NB4 (cell line): Measurements from ENCODE around the gene MAN2A1.

Source experiments
- DNase-seq: peaks from one replicate; pipeline ENCODE4 v3.0.0; 2010; ENCODE audit warnings: low read depth
- H3K4me3 ChIP-seq: one replicate; pipeline ENCODE4 v1.5.1; 2011; ENCODE audit warnings: mild to moderate bottlenecking, low read depth, low read length, moderate library complexity
- CTCF ChIP-seq: IDR thresholded peaks from one replicate; pipeline ENCODE4 v1.5.1; 2012; ENCODE audit warnings: low read depth, low read length
- MAX ChIP-seq: IDR thresholded peaks from 2 replicates; pipeline ENCODE4 v1.6.1; 2011; ENCODE audit warnings: low read depth, low read length
- MYC ChIP-seq: IDR thresholded peaks from 2 replicates; pipeline ENCODE4 v1.6.1; 2011; ENCODE audit warnings: low read depth, low read length
- POLR2A ChIP-seq: IDR thresholded peaks from 2 replicates; pipeline ENCODE4 v1.6.1; 2011; ENCODE audit warnings: mild to moderate bottlenecking; ENCODE audit not compliant: insufficient read length; ENCODE audit errors: extremely low read depth

The MAN2A1 gene

GRCh38 chr5:109668668-109669422 lies 20.9 kb upstream of the MAN2A1 start:
- no peak for TF ChIP-seq POLR2A
- TF ChIP-seq MYC: no peak
- no peak for TF ChIP-seq CTCF
- TF ChIP-seq MAX: no peak
- no peak overlapping the region for H3K4me3 ChIP-seq
- DNase-seq: no peak

- TF ChIP-seq MAX (no peak), POLR2A (no peak), MYC (no peak), CTCF (no peak)
- no peak overlapping the region for H3K4me3 ChIP-seq
- DNase-seq: no peak
These were observed 19.6 kb upstream of the MAN2A1 start for GRCh38 chr5:109669991-109670706.

GRCh38 chr5:109671136-109671535 lies 18.6 kb upstream of the MAN2A1 start:
- DNase-seq: no peak
- no peak overlapping the region for H3K4me3 ChIP-seq
- TF ChIP-seq MAX: no peak
- no peak for TF ChIP-seq POLR2A
- no peak for TF ChIP-seq MYC
- no peak for TF ChIP-seq CTCF

- DNase-seq: no peak
- no peak overlapping the region for H3K4me3 ChIP-seq
- TF ChIP-seq POLR2A: no peak
- TF ChIP-seq CTCF: no peak
- no peak for TF ChIP-seq MAX
- TF ChIP-seq MYC: no peak
These were observed 15.1 kb upstream of the MAN2A1 start for GRCh38 chr5:109674596-109674995.

GRCh38 chr5:109676920-109677319 lies 12.8 kb upstream of the MAN2A1 start:
- H3K4me3 ChIP-seq: no peak overlapping the region
- DNase-seq: no peak
- TF ChIP-seq POLR2A (no peak), MYC (no peak), CTCF (no peak), MAX (no peak)
